Right hindlimb (tissue), 1 donor: ENCODE measurements around the gene GRIK4.

Source experiments
- DNase-seq: peaks from one replicate; pipeline ENCODE4 v3.0.0-alpha.2; 2018

The GRIK4 gene

DNA sequence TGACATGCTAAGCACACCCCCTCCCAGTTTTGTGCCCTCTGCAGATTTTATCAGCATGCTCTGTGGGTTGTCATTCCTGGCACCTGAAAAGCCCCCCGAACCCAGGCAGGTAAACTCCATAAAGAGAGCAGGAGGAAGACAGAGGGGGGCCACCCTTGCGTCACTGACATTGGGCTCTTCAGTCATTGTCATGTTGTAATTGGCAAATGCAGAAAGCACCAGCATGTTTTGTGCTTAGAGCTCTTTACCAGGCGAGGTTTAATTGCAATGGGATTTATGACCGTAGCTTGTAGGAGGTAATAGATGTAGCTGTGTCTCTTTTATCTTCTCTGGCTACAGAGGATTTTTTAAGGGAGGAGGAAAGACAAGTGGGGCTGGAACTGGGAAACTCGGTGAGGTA, 201.7 kb downstream of the GRIK4 start:
- DNase-seq: no peak

DNA sequence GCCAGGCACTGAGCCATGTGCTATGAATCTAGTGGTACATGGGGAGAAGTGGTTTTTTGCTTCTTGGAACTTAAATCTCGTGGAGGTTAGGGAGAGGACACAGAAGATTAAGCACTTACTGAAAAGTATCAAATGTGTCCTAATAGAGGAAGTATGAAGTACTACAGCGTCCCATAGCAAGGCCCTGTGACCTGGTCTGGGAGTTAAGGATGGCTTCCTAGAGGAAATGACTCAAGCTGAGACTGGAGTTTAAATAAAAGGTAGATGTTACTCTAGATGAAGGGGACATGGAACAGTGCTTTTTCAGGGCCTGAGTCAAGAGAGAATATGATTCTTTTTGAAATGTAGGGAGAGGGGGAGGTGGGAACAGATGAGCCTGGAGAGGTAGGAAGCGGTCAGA, 202.9 kb downstream of the GRIK4 start:
- no peak for DNase-seq

- DNase-seq: no peak
Measured at GRCh38 chr11:120715239-120715638, 203.7 kb downstream of the GRIK4 start.

DNA sequence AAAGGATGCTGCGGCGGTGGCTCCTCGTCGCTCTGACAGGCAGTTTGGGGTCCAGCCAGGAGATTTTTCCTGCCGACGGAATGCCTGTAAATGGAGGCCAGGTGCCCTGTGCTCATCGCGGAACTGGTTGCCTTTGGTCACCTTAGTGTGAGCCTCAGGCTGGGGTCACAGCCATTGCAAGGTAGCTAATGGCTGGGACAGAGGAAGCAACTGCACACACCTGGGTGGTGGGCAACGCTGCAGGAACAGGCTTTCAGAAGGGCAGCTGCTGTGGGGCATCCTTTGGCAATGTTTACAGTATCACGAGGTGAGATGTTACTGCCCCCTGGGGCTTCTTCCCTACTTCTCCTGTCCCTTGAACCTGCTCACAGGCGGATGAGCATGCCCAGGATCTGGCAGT, 205.5 kb downstream of the GRIK4 start:
- no peak for DNase-seq

DNA sequence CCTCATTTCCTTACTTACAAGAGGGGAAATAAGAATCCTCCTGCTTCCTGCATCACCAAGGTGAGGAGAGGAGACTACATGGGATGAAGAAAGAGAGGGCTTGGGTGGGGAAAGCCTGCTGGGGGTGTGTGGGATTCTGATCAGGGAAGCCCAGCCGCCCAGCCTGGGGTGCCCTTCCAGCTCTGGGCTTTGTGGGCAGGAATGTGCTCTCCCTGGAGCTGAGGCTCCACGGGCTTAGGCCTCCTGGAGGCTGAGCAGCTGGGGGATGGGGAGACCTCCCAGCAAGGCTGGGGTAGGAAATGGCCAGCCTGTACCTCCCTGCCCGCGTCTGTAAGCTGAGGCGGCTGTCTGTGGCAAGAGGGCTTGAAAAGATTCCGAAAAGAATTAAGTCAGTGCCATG, 206.1 kb downstream of the GRIK4 start:
- no peak for DNase-seq

- no peak for DNase-seq
Measured at GRCh38 chr11:120718171-120718570, 206.6 kb downstream of the GRIK4 start.

DNA sequence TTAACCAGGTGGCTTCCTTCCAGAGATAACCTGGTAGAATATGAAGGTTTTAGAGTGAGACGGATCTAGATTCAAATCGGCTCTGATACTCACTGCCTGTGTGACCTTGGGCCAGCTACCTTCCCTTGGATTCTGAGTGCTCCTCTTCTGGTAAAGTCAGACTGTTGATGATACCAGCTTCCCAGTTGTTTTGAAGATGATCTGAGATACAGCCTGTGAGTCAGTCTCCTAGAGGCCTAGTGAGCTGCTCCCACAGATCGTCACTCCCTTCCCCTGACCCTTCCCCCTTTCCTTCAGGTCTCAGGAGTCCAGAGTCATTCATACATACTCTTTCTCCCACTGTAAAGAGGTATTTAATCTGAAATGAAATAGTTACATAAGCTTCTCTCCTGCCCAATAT, 207.8 kb downstream of the GRIK4 start:
- DNase-seq: no peak

GRCh38 chr11:120720760-120721159, 209.2 kb downstream of the GRIK4 start:
- no peak for DNase-seq

DNA sequence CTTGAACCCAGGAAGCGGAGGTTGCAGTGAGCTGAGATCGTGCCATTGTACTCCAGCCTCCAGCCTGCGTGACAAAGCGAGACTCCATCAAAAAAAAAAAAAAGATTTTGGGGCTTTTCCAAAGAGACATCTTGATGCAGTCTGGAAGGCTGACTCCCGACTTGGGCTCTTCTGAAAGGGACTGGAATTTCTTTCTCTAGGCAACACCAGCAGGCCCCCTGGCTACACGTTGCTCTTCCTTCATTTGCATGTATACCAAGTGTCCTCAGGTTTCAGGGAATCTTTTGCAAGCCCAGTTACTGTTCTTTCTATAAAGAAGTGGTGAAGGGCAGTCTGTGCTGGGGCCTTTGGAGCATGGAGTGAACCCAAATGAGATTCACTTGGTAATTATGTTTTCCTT, 211.0 kb downstream of the GRIK4 start:
- DNase-seq: no peak

GRCh38 chr11:120723751-120724150, 212.2 kb downstream of the GRIK4 start:
- DNase-seq: no peak

GRCh38 chr11:120727752-120728151, 216.2 kb downstream of the GRIK4 start:
- DNase-seq: no peak

- DNase-seq: no peak
Measured at GRCh38 chr11:120735035-120735434, 223.5 kb downstream of the GRIK4 start.

- DNase-seq: no peak
Measured at GRCh38 chr11:120738516-120739046, 227.0 kb downstream of the GRIK4 start.

DNA sequence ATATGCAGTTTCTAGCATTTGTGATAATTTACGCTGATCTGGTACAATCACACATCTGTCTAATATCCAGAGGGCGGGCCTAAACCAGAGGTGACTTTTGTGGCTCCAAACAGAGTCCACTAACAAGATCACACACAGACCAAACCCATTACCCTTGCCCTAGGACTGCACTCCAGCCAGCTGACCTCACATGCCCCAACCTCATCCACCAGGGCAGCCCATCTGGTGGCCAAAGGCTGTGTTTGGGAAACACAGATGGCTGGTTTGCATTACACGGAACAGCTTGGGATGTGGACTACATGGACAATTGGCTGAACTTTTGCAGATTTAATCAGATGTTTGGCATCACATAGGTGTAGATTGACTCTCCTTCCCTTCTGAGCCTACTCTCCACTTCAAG, 228.2 kb downstream of the GRIK4 start:
- DNase-seq: no peak

DNA sequence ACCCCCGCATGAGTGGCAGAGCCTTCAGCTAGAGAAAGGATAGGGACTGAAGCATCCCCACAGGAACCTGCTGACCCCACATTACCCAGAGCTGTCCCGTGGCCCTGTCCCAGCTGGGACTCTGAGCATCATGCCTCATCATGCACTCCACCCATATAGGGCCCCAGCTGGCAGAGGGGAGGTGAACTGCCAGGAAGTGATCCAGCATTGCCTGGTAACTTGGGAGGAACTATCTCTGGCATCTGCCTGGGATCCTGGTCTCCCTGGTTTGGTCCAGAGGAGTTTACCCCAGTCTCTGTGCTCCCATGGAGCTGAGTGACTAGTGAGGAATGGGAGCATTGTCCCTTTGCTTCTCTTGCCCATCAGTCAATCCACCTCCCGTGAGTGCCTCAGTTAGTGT, 228.8 kb downstream of the GRIK4 start:
- no peak for DNase-seq

- no peak for DNase-seq
Measured at GRCh38 chr11:120744016-120744994, 232.8 kb downstream of the GRIK4 start.

DNA sequence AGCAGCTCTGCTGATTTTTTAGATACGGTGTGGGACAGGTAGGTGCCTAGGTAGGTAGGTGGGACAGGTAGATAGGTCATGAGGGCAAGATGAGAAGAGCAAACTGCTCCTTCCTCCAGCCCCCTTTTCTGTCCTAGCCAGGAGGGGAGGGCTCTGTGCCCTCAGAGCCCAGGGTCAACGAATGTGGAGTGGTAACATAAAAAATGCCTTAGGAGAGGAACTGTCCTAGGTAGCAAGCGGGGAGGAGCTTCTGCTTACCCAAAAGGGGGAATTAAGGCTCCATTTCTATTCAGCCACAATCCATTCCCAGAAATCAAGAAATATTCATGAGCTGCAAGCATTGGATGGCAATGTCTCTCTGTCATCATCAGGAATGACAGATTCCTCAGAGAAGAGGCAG, 234.8 kb downstream of the GRIK4 start:
- no peak for DNase-seq

DNA sequence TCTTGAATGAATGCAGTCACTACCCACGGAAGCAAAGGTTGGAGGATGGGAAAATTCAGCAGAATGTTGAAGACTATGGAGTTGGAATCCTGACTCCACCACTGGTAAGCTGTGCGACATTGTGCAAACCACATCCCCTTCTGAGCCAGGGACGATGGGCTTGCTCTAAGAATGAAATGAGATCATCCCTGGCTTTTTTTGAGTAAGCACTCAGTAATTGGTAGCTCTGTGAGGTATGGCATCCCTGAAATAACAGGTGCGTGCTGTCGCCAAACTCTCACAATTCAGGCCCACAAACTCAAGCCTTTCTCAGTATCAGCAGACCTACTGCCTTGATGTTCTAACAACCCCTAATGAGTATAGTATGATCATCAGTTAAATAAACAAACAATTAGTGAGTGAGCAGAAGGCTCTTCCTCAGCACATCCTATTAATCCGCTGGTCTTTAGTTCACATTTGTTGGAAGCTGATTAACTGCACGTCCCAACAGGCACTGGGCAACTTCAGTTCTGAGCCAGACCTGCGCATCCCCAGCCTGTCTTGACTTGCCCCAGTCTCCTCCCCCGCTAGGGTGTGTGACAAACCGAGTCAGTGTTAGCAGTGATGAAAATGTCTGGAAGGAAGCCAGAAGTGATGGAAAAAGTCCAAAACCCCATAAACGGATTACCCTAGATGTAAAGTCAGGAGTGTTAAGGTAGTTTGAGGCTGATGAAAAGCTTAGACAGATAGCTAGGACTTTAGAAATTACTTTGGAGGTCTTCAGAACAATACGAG, 235.5 kb downstream of the GRIK4 start:
- DNase-seq: no peak

- DNase-seq: no peak
Measured at GRCh38 chr11:120747850-120748814, 236.6 kb downstream of the GRIK4 start.

DNA sequence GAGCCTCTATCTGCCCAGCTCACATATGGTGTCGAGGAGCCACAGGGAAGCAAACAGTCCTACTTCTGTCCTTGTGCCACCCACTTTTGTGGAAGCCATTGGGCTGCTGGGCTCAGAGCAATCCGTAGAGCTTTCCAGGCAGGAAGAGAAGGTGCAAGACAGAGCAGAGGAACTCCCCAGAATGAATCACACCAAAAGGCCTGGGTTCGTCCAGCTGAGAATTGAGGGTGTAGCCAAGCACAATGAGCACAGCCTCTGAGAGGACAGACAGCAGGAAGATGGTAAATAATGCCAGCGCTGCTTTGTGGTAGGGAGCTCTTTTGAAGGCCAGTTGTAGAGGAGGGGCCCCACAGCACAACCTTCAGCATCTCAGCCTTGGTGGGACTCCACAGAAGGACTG, 237.8 kb downstream of the GRIK4 start:
- no peak for DNase-seq

- DNase-seq: no peak
Measured at GRCh38 chr11:120750647-120751549, 239.3 kb downstream of the GRIK4 start.
